ENCODE measurements around the gene EFNB1. TPM values are rescaled to one million over a fixed set of nuclear protein-coding genes. Genes with fewer than 3 reads are reported as not detected.

EFNB1 gene
- total and polyA plus RNA-seq, 2 of the 4 experiments (the other 2 are of a cell fraction), result 17.9 to 26.8 TPM

GRCh38 chrX:68868316-68868715 lies 39.5 kb downstream of the EFNB1 start:
- POLR2A ChIA-PET (ENCODE audit: unreplicated experiment), result no interaction called here
- 77% methylated on average over 3 of the region's 3 CpGs; no CpG with 5 or more reads in 1 of the 2 experiments for WGBS, 2 experiments (ENCODE audit: extremely low coverage in 2 of 2, insufficient read length in 1 of 2)

More at GRCh38 chrX:68868316-68868715, 39.5 kb downstream of the EFNB1 start:
- H3K27ac ChIP-seq (ENCODE audit: insufficient read depth, low read length), result no peak overlapping the region
- no peak overlapping the region for H2BK15ac ChIP-seq (ENCODE audit: low read depth, low read length)
- no peak overlapping the region for H3K4me2 ChIP-seq (ENCODE audit: low read depth, low read length)
- no peak overlapping the region for H3K4me3 ChIP-seq (ENCODE audit: insufficient read depth, low read depth, low read length)
- H2BK120ac ChIP-seq (ENCODE audit: low read depth, low read length), result no peak overlapping the region
- H3K4me1 ChIP-seq (ENCODE audit: control insufficient read depth, insufficient read depth, low read length), result no peaks in the 10 kb centered on the region
- no peak for TF ChIP-seq NFE2L2 (IDR thresholded peaks at IDR 0.05; ENCODE audit: low read depth, low read length)
- no peak for TF ChIP-seq USF2 (IDR thresholded peaks at IDR 0.05; ENCODE audit: low read depth, low read length)
- TF ChIP-seq ELK1 (IDR thresholded peaks at IDR 0.05; ENCODE audit: borderline replicate concordance, low read depth, low read length), result no peak
- no peak for TF ChIP-seq RFX5 (IDR thresholded peaks at IDR 0.05; ENCODE audit: low read depth, low read length)
- no peak for TF ChIP-seq RAD21 (IDR thresholded peaks at IDR 0.05; ENCODE audit: low read length)
- no peak for TF ChIP-seq CTCF (conservative IDR thresholded peaks at IDR 0.05; ENCODE audit: low read depth, low read length)
- no peak for TF ChIP-seq RCOR1 (IDR thresholded peaks at IDR 0.05; ENCODE audit: insufficient replicate concordance, low read length)
- TF ChIP-seq MXI1 (IDR thresholded peaks at IDR 0.05; ENCODE audit: borderline replicate concordance, low read depth, low read length), result no peak
- no peak for TF ChIP-seq FOS (IDR thresholded peaks at IDR 0.05; ENCODE audit: low read depth, low read length)
- no peak for TF ChIP-seq POLR2A (IDR thresholded peaks at IDR 0.05; ENCODE audit: low read depth, low read length)
- no peak for TF ChIP-seq CHD1 (IDR thresholded peaks at IDR 0.05; ENCODE audit: low read depth, low read length)
- no peak for TF ChIP-seq MAFK (IDR thresholded peaks at IDR 0.05; ENCODE audit: low read depth, low read length)
- no peak for TF ChIP-seq CEBPB (IDR thresholded peaks at IDR 0.05; ENCODE audit: low read depth, low read length)
- TF ChIP-seq SMC3 (IDR thresholded peaks at IDR 0.05; ENCODE audit: low read depth, low read length), result no peak
- H2BK20ac ChIP-seq (ENCODE audit: low read depth, low read length), result no peak overlapping the region
- in situ Hi-C loops (cut with MboI; ENCODE audit: low sequenced_read_pairs) (no loop called here), intact Hi-C loops (cut with micrococcal nuclease) (no loop called here), dilution Hi-C loops (cut with HindIII; ENCODE audit: low sequenced_read_pairs, unreplicated experiment) (no loop called here)
- peaks cover 34% of the 10 kb centered on the region for H3K27me3 ChIP-seq (ENCODE audit: control insufficient read depth, insufficient read depth, low read length)
- no peak overlapping the region for H3K18ac ChIP-seq (ENCODE audit: low read depth, low read length)
- H4K91ac ChIP-seq (ENCODE audit: insufficient read depth, low read depth, low read length), result no peak overlapping the region
- no peak overlapping the region for H3K14ac ChIP-seq (replicated peaks; ENCODE audit: low read depth, low read length)
- no peak overlapping the region for H3K23ac ChIP-seq (ENCODE audit: low read depth, low read length)
- no peak for DNase-seq
- H2AFZ ChIP-seq (replicated peaks; ENCODE audit: low read length, poor library complexity), result no peak overlapping the region
- no TSS peak for BruUV-seq (replicated peaks)
- H4K8ac ChIP-seq (ENCODE audit: low read depth in 2 of 2, low read length in 2 of 2), result no peak overlapping the region
- H3K79me1 ChIP-seq (ENCODE audit: low read depth in 1 of 2, low read length in 2 of 2), result no peaks in the 10 kb centered on the region
- H3K56ac ChIP-seq (ENCODE audit: extremely low read depth, insufficient read depth, low read length), result no peak overlapping the region
- no peaks in the 10 kb centered on the region for H3K9me3 ChIP-seq (ENCODE audit: control insufficient read depth, insufficient read depth, low read length)
- no peak overlapping the region for H2AK9ac ChIP-seq (replicated peaks; ENCODE audit: low read depth, low read length, poor library complexity)
- CTCF ChIA-PET, result no interaction called here
- H4K5ac ChIP-seq (ENCODE audit: low read depth, low read length), result no peak overlapping the region
- no peak overlapping the region for H3K4ac ChIP-seq (ENCODE audit: low read depth, low read length)
- H2AK5ac ChIP-seq (ENCODE audit: low read depth, low read length), result no peak overlapping the region
- no peak overlapping the region for H2BK5ac ChIP-seq (ENCODE audit: low read depth, low read length, poor library complexity, severe bottlenecking)
- H4K20me1 ChIP-seq (ENCODE audit: insufficient read depth, low read length), result no peaks in the 10 kb centered on the region; the same call in 1 of the 2 replicates
- H3K9me1 ChIP-seq (ENCODE audit: insufficient read depth, low read length), result no peaks in the 10 kb centered on the region; the same call in 1 of the 2 replicates
- H3K36me3 ChIP-seq (ENCODE audit: control insufficient read depth, insufficient read depth, low read length), result no peaks in the 10 kb centered on the region
- H3K9ac ChIP-seq (ENCODE audit: low read depth, low read length), result no peak overlapping the region
- ATAC-seq (ENCODE audit: low read depth), result no peak
